Gastroesophageal sphincter (tissue), 4 donors: ENCODE data around the gene PIP4K2B. TPM values are rescaled to one million over a fixed set of nuclear protein-coding genes. Genes with fewer than 3 reads are reported as not detected.

Experiments used
- ATAC-seq: fragments of 150-250 bp; one replicate; pipeline ENCODE4 v1.9.1; 2016; ENCODE audit warnings: mild to moderate bottlenecking, moderate library complexity
- H3K27ac ChIP-seq, 4 donors: fragments of 200-600 bp; sonication (generic) in 3 of 4; 1 replicate in 3 of 4; 2 replicates in 1 of 4; pipeline ENCODE4 v1.5.1; 2016 to 2019
- H3K27me3 ChIP-seq: fragments of 200-600 bp; sonication (generic); one replicate; pipeline ENCODE4 v1.5.1; 2019
- H3K36me3 ChIP-seq, 2 donors: fragments of 200-600 bp; sonication (generic); one replicate each; pipeline ENCODE4 v1.5.1; 2019; ENCODE audit warnings: control low read depth in 1 of 2
- H3K4me1 ChIP-seq, 3 donors: fragments of 200-600 bp; sonication (generic); 1 replicate in 2 of 3; 2 replicates in 1 of 3; pipeline ENCODE4 v1.5.1; 2016 to 2019; ENCODE audit warnings: control low read depth in 2 of 3
- H3K4me3 ChIP-seq, 2 donors: fragments of 200-600 bp; sonication (generic); one replicate each; pipeline ENCODE4 v1.5.1; 2019; ENCODE audit warnings: mild to moderate bottlenecking in 1 of 2, moderate library complexity in 1 of 2
- H3K9me3 ChIP-seq, 3 donors: fragments of 200-600 bp; sonication (generic); one replicate each; pipeline ENCODE4 v1.5.1; 2017 to 2019; ENCODE audit warnings: control low read depth in 2 of 3
- EP300 ChIP-seq: sonication (generic); formaldehyde crosslinking; IDR thresholded peaks from one replicate; pipeline ENCODE4 v1.6.1; 2017; ENCODE audit warnings: antibody characterized with exemption, mild to moderate bottlenecking
- POLR2A ChIP-seq, 2 donors: fragments of 450-650 bp; IDR thresholded peaks; one replicate each; pipeline ENCODE4 v1.6.1; 2017; ENCODE audit warnings: antibody characterized with exemption in 2 of 2, mild to moderate bottlenecking in 2 of 2, moderate library complexity in 1 of 2
- POLR2AphosphoS5 ChIP-seq: sonication (generic); formaldehyde crosslinking; IDR thresholded peaks from one replicate; pipeline ENCODE4 v1.6.1; 2017; ENCODE audit warnings: antibody characterized with exemption
- WGBS, 2 donors: methylation state at CpG; one replicate each; pipeline ENCODE4 v1.1.5; 2018; ENCODE audit warnings: low coverage in 1 of 2; 5-methylcytosine and 5-hydroxymethylcytosine counted together
- total RNA-seq, 4 donors: library from RNA; depleted of rRNA; stranded (reverse); fragments of >200 nt; gene quantifications; one replicate each; pipeline ENCODE4 v1.1.0, GENCODE V29; 2016
- TF ChIP-seq, protein P1 (sequence below), 4 experiments: fragments of 200-600 bp in 2 of 4; fragments of 450-650 bp in 2 of 4; sonication (generic) in 1 of 4; IDR thresholded peaks; one replicate each; pipeline ENCODE4 v1.5.1; 2017 to 2019; ENCODE audit warnings: antibody characterized with exemption in 4 of 4, mild to moderate bottlenecking in 2 of 4, moderate library complexity in 2 of 4

Gene PIP4K2B
- total RNA-seq, 4 donors from 2014 or later: 43.9 to 80.3 (median 62.1) TPM

DNA sequence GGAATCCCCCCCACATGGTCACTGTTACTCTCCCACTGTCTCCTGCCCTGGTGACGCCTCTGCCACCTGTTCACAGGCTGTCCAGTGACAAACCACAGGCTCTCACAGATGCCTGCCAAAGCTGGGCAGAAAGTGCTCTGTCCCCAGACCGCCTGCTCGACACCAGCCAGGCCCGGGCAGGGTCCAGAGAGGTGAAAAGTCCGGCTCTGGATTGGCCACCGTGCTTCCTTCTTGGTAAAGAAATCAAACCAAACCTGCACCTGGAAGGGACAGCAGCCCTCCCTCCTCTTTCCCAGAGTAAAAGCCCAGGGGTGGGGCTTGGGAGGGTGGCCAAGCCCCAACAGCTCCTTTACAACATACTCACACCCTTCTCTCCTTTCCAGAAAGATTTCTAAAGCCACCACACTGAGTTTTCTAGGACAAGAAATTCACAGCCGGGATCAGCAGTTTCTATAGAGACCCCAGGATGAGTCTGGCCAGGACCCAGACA lies 57.4 kb downstream of the PIP4K2B start:
- H3K4me3 ChIP-seq: peak overlapping the region in 1 of 2 donors; percentile 13
- H3K36me3 ChIP-seq: peaks cover 0 to 34% of the 10 kb centered on the region in 2 donors
- peak; percentile 66 for ATAC-seq
- peak overlapping the region; percentile 70 to 95 (median 88) for H3K27ac ChIP-seq
- H3K9me3 ChIP-seq: no peaks in the 10 kb centered on the region
- H3K27me3 ChIP-seq: no peaks in the 10 kb centered on the region
- TF ChIP-seq, protein P1, sequence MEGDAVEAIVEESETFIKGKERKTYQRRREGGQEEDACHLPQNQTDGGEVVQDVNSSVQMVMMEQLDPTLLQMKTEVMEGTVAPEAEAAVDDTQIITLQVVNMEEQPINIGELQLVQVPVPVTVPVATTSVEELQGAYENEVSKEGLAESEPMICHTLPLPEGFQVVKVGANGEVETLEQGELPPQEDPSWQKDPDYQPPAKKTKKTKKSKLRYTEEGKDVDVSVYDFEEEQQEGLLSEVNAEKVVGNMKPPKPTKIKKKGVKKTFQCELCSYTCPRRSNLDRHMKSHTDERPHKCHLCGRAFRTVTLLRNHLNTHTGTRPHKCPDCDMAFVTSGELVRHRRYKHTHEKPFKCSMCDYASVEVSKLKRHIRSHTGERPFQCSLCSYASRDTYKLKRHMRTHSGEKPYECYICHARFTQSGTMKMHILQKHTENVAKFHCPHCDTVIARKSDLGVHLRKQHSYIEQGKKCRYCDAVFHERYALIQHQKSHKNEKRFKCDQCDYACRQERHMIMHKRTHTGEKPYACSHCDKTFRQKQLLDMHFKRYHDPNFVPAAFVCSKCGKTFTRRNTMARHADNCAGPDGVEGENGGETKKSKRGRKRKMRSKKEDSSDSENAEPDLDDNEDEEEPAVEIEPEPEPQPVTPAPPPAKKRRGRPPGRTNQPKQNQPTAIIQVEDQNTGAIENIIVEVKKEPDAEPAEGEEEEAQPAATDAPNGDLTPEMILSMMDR (IDR thresholded peaks at IDR 0.05): no peak
- TF ChIP-seq EP300 (no peak), POLR2A (IDR thresholded peaks at IDR 0.05) (no peak), POLR2AphosphoS5 (no peak)
- peaks cover 0 to 68% (median 28%) of the 10 kb centered on the region in 3 donors for H3K4me1 ChIP-seq
- 20% methylated on average over 1 of the region's 7 CpGs; no CpG with 5 or more reads in 1 of the 2 donors for WGBS, 2 donors

DNA sequence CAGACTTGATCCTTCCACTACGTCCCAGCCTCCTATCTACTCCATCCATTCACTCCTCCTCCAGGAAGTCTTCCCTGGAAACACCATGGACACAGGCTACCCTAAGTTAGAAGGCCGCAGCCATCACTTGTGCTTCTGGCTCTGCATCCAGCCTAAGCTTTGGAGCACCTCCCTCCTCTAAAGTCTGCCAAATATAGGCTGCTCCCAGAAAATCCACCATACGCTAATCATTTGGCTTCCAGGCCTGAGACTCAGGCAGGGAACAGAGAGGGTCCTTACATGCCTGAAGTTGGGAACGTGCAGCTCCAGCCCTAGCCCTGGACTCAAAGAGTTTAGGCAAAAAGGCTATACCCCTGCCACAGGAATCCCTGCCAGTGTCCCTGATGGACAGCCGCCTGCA lies 57.9 kb downstream of the PIP4K2B start:
- Histone ChIP-seq H3K4me3 (no peak overlapping the region), H3K36me3 (peaks cover 0 to 39% of the 10 kb centered on the region in 2 donors), H3K27me3 (no peaks in the 10 kb centered on the region), H3K27ac (peak overlapping the region; percentile 70 to 95 (median 88)), H3K9me3 (no peaks in the 10 kb centered on the region), H3K4me1 (peaks cover 0 to 62% (median 23%) of the 10 kb centered on the region in 3 donors)
- WGBS, 2 donors: 10 to 56% methylated on average over 2 to 5 of the region's 5 CpGs
- TF ChIP-seq, protein P1 (IDR thresholded peaks at IDR 0.05): no peak
- TF ChIP-seq POLR2AphosphoS5 (no peak), EP300 (no peak), POLR2A (IDR thresholded peaks at IDR 0.05) (no peak)
- ATAC-seq: no peak

DNA sequence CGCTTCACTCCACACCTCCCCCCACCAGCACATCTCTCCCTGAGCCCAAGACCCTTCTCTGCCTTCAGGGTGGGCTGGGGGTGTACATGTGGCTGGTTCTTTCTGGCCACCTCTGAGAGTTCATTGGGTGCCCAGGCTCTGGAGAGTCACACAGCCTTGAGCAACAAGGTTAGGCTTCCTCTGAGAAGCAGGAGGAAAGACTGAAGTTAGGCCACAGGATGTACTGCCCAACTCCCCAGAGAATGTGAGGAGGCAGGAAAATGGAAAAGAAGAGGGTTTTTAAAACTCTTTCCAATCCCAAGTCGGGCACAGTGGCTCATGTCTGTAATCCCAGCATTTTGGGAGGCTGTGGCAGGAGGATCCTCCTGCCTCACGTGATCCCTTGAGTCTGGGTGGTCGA lies 58.5 kb downstream of the PIP4K2B start:
- WGBS, 2 donors: 50% methylated on average over 1 of the region's 4 CpGs; no CpG with 5 or more reads in 1 of the 2 donors
- H3K27me3 ChIP-seq: no peaks in the 10 kb centered on the region
- H3K36me3 ChIP-seq: peaks cover 0 to 45% of the 10 kb centered on the region in 2 donors
- TF ChIP-seq POLR2AphosphoS5 (no peak), EP300 (no peak), POLR2A (IDR thresholded peaks at IDR 0.05) (no peak)
- TF ChIP-seq, protein P1 (IDR thresholded peaks at IDR 0.05): no peak
- no peak overlapping the region for H3K4me3 ChIP-seq
- peaks cover 0 to 61% (median 19%) of the 10 kb centered on the region in 3 donors for H3K4me1 ChIP-seq
- ATAC-seq: no peak
- no peaks in the 10 kb centered on the region for H3K9me3 ChIP-seq
- H3K27ac ChIP-seq: peak overlapping the region in 3 of 4 donors; percentile 86 to 95 (median 89)

DNA sequence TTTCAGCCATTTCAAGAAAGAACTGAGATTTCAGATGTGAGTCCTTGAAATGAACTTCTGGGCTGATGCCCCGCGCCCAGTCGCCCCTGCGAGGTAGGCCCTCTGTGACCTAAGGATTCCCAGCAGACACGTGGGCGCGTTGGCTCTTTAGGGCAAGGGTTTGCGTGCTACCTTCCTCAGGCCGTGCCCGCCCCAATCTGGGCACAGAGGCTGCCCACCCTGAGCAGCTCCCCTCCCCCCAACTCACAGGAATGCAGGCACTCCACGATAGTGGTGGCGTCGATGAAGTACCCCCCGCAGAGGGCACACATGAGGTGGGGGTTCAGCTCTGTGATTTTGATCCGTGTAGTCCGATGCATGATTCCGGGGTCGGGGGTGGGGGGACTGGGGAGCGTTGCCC lies 59.3 kb downstream of the PIP4K2B start:
- H3K4me3 ChIP-seq: no peak overlapping the region
- WGBS, 2 donors: 100% methylated on average over 3 of the region's 19 CpGs; no CpG with 5 or more reads in 1 of the 2 donors
- H3K27me3 ChIP-seq: no peaks in the 10 kb centered on the region
- H3K36me3 ChIP-seq: peaks cover 0 to 50% of the 10 kb centered on the region in 2 donors
- no peak for ATAC-seq
- H3K4me1 ChIP-seq: peaks cover 0 to 61% (median 19%) of the 10 kb centered on the region in 3 donors
- TF ChIP-seq EP300: no peak
- TF ChIP-seq POLR2A (IDR thresholded peaks at IDR 0.05): no peak
- TF ChIP-seq, protein P1 (IDR thresholded peaks at IDR 0.05): no peak
- TF ChIP-seq POLR2AphosphoS5: no peak
- H3K27ac ChIP-seq: no peak overlapping the region
- no peaks in the 10 kb centered on the region for H3K9me3 ChIP-seq

DNA sequence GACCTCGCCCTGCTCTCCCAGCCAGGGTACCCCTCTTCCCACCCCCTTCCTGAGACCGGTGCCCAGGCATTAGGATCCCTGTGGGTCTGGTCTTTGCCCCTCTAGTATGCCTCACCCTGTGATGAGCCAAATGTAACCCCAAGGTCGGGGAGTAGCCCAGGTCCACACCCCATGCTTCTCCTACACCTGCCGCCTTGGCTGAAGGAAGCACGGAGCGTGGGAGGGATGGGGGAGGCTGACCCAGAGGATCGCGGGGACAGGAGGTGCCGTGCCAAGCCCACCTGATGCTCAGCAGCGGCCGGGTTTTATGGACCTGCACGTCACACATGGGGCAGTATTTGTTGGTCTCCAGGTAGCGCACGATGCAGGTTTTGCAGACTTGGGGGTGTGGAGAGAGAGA lies 60.1 kb downstream of the PIP4K2B start:
- H3K27me3 ChIP-seq: no peaks in the 10 kb centered on the region
- H3K4me1 ChIP-seq: peaks cover 0 to 62% (median 19%) of the 10 kb centered on the region in 3 donors
- H3K36me3 ChIP-seq: peaks cover 0 to 52% of the 10 kb centered on the region in 2 donors
- no peaks in the 10 kb centered on the region for H3K9me3 ChIP-seq
- H3K4me3 ChIP-seq: no peak overlapping the region
- TF ChIP-seq POLR2A (IDR thresholded peaks at IDR 0.05): no peak
- TF ChIP-seq POLR2AphosphoS5: no peak
- no peak for TF ChIP-seq EP300
- TF ChIP-seq, protein P1 (IDR thresholded peaks at IDR 0.05): no peak
- ATAC-seq: no peak
- no peak overlapping the region for H3K27ac ChIP-seq
- 94% methylated on average over 3 of the region's 14 CpGs; no CpG with 5 or more reads in 1 of the 2 donors for whole genome bisulfite sequencing, 2 donors
